GM12891 (cell line): ENCODE measurements around the gene EIF5A. TPM values are rescaled to one million over a fixed set of nuclear protein-coding genes. Genes with fewer than 3 reads are reported as not detected.

ENCODE experiments used
- DNase-seq: peaks from one replicate; pipeline ENCODE4 v3.0.0; 2011; ENCODE audit warnings: low spot score; ENCODE audit not compliant: insufficient read length
- FAIRE-seq: peaks from 2 replicates; lab custom pipeline; 2011; peaks lifted over from hg19 to GRCh38; lab: Jason Lieb, UNC
- PAX5 ChIP-seq: IDR thresholded peaks from 2 replicates; pipeline ENCODE4 v1.6.1; 2011; ENCODE audit warnings: low read length, moderate library complexity, mild to moderate bottlenecking; ENCODE audit not compliant: insufficient read depth, severe bottlenecking
- POLR2A ChIP-seq: IDR thresholded peaks from 2 replicates; pipeline ENCODE4 v1.6.1; 2011; ENCODE audit warnings: low read depth, low read length, control low read depth
- POLR2AphosphoS5 ChIP-seq: IDR thresholded peaks from 2 replicates; pipeline ENCODE4 v1.6.1; 2011; ENCODE audit warnings: low read depth, low read length, control low read depth
- POU2F2 ChIP-seq: IDR thresholded peaks from 2 replicates; pipeline ENCODE4 v1.6.1; 2011; ENCODE audit warnings: low read depth, mild to moderate bottlenecking, control low read depth, low read length, moderate library complexity
- SPI1 ChIP-seq: IDR thresholded peaks from 2 replicates; pipeline ENCODE4 v1.6.1; 2011; ENCODE audit warnings: low read depth, low read length, control low read depth
- TAF1 ChIP-seq: IDR thresholded peaks from 2 replicates; pipeline ENCODE4 v1.6.1; 2011; ENCODE audit warnings: low read depth, low read length, control low read depth
- polyA plus RNA-seq: library from polyadenylated mRNA; unstranded; fragments of >200 nt; gene quantifications from one replicate; pipeline ENCODE4 v1.2.1, GENCODE V29; 2012; ENCODE audit warnings: low read depth, missing spikeins, inconsistent platforms; ENCODE audit not compliant: missing spikeins

Gene EIF5A
- polyA plus RNA-seq = 646 TPM

DNA sequence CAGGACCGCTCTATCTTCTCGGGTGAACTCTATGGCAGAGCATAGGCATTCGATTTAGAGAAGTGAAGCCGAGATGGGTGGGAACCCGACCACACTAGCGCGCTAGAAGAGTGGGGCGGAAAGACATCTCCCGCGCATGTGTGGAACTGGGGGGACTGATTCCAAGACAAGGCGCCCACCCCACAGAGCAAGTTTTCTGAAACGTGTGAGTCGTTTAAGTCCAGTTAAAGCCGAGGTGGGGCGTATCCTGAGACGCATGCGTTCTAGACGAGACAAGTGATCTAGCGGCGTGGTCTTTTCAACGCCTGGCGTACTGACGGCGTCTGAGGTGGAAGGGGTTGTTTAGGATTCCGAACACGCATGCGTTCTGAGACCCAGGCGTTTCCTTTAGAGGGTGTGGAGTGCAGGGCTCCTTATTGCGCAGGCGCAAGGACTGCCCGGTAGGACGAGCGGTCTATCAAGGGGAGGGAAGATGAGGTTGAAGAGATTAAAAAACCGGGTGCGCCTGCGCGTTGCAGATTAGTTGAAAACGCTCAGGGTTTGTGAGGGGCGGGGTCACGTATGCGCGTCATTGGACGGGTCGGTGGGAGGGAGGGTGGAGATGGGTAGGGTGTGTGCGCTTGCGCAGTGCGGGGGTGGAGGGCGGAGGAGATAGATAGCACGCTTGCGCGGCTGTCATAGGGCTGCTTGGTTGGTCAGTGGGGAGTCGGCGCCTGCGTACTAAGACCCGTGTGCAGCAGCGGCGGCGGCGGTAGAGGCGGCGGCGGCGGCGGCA, at the start of gene EIF5A:
EIF5A (plus strand) TSS at position 718 of the 775 bp plus-strand sequence. CDS start 2,008 bp downstream, outside the sequence.
- FAIRE-seq (peak; percentile 100), DNase-seq (peak; percentile 90)
- TF ChIP-seq POU2F2 = peak; percentile 9; the same call in 1 of the 2 replicates
- TF ChIP-seq TAF1 = peak; percentile 87
- TF ChIP-seq PAX5 = no peak
- peak; percentile 87 for TF ChIP-seq SPI1
- TF ChIP-seq POLR2A = peak; percentile 82
- TF ChIP-seq POLR2AphosphoS5 = peak; percentile 82

DNA sequence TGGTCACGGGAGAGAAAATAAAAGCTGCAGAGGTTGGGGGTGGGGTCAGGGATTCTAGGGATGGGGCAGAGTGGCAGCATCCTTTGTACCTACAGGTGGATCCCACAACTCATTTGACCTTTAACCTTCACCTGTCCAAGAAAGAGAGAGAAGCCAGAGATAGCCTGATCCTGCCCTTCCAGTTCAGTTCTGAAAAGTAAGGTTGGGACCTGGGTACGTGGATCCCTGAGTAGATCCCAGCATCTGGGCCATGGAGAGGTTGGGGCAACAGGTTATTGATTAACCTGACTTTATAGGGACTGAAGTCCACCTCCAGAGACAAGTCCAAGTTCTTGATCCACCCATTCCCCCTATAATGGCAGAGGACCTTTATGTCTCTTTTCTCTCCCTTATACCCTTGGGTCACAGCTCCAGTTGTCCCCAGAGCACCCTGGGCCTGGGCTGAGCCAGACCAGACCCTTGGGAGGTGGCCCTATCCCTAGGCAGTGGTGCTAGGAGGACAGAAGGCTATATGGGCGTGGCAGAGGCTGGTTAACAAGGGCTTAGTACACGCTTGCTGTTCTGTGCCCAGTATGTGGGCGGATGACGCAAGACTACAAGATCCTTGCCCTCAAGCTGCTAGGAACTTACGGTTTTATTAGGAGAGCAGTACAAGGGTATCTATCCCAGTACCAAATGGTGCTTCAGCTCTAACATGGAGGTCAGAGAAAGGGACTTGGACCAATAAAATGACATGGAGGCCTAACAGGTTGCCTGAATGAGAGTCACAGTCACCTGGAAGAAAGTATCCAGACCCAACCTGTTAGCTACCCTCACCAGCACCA, 48.5 kb upstream of the EIF5A start:
- TF ChIP-seq POU2F2 (no peak), TAF1 (no peak), POLR2AphosphoS5 (no peak), POLR2A (no peak; the same call in 1 of the 2 replicates), SPI1 (no peak), PAX5 (no peak)
- FAIRE-seq (peak; percentile 52), DNase-seq (no peak)

DNA sequence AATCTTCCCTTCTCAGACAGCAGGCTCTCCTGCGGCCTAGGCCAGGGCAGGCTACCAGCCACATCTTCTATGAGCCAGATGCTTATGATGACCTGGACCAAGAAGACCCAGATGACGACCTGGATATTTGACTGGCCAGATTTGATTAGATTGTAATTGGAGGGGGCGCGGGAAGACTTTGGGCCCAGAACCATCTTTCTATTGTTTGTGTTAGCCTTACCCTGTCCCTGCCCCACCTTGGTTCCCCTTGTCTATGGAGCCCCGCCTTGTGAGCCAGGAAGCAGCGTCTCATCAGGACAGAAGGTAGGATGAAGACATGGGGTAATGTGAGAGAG, 47.9 kb upstream of the EIF5A start:
- DNase-seq = no peak
- FAIRE-seq = no peak
- TF ChIP-seq POLR2A = no peak
- no peak for TF ChIP-seq POLR2AphosphoS5
- TF ChIP-seq PAX5 = no peak
- TF ChIP-seq SPI1 = no peak
- TF ChIP-seq POU2F2 = no peak
- TF ChIP-seq TAF1 = no peak

DNA sequence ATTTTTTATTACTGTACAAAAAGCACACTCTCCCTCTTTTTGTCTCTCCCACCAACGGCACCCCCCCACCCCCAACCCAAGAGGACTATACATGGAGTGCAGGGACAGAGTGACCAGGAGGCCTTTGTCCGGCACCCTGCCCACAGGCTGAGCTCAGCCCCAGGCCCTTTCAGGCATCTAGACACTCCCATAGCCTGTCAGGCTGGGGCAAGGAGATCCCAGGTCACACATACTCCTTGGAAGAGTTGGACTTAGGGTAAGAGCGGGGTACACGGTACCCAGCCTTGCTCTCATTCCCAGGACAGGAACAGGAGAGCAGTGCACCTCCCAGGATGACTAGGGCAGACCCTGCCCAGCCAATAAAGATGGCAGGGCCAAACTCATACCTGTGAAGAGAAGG, 47.3 kb upstream of the EIF5A start:
- TF ChIP-seq SPI1 (no peak), POLR2AphosphoS5 (no peak), PAX5 (no peak), POLR2A (no peak; the same call in 1 of the 2 replicates), TAF1 (no peak), POU2F2 (0 out of 2 replicates have a peak, but pooled peaks have one; percentile 28)
- DNase-seq (no peak), FAIRE-seq (no peak)

DNA sequence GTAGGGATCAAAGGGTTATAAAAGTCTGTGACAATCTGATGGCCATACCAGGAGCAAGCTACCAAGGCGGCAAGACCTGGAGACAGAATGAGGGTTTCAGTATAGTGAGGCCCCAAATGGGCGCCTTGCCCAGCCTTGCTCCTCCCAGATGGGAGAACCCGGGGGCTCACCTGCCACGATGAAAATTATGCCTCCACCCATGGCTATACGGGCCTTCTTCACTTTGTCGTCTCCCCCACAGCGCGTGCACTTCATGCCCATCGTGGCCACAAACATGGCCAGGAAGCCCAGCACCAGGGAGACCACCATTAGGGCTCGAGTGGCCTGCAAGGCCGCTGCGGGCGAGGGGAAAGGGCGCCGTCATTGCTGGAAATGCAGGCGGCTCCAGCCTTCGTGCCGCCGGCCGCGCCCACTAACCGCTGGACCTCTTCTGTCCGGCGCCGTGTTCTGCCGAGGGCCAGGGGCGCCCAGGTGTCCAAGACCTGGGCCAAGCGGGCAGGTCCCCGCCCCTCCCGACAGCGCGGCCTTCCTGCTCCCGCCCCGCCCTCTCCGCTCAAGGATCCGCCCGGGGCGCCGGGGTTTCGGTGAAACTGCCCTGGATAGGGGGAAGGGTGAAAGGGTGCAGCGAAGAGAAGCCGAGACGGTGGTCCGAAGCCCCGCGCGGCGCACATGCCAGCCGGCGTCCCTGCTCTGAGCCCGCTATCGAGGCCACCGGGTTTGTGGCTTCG, 46.6 kb upstream of the EIF5A start:
- DNase-seq = peak; percentile 79
- peak; percentile 76 for FAIRE-seq
- TF ChIP-seq TAF1 (no peak), POU2F2 (0 out of 2 replicates have a peak, but pooled peaks have one; percentile 1)

DNA sequence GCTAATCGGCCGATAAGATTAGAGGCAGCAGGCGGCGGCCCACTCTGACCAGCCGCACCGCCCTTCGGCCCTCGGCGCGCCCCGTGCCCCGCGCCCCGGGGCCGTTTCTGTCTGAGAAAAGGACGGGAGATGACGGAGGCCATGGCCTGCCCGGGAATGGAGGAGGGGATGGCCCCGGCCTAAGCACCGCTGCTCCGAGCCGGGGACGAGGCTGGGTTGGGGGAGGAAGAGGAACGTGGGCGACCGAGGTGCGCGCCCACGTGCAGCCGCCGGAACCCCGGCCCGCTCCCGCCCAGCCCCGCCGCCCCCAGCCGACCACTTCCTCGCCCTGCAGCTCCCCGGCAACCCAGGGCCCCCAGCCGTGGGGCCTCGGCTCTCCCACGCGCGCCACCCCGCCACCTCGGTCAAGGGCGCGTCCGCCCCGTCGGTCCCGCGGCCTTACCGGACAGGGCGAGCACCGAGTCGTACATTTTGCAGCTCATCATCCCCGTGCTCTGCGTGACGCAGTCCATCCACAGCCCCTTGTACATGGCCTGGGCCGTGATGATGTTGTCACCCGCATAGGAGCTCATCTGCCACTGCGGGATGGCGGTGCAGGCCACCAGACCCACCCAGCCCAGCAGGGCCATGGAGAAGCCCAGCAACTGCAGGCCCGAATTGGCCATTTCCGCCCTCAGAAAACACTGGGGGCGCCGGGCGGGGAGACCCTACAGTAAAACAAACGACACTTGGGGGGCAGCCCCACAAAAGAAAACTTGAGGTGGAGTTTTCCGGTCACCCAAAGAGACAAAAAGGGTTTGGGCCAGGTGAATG, 45.8 kb upstream of the EIF5A start:
- DNase-seq (peak; percentile 64), FAIRE-seq (peak; percentile 77)
- TF ChIP-seq PAX5 (no peak), TAF1 (no peak), POLR2AphosphoS5 (no peak), POU2F2 (no peak), SPI1 (no peak), POLR2A (no peak)

- no peak for FAIRE-seq
- TF ChIP-seq POLR2A = no peak
- TF ChIP-seq POU2F2 = no peak
- no peak for TF ChIP-seq TAF1
- TF ChIP-seq SPI1 = no peak
- TF ChIP-seq PAX5 = no peak
- TF ChIP-seq POLR2AphosphoS5 = no peak
- DNase-seq = no peak
These were observed 45.1 kb upstream of the EIF5A start, which contains the start of gene CLDN7 for GRCh38 chr17:7262192-7262934. TSS of gene CLDN7 (minus strand) at chr17:7262478. CDS start at chr17:7262043, 435 bp downstream.
